OCI-LY1 (cell line): ENCODE results near the gene MESP1.

ENCODE experiments used
- H2AFZ ChIP-seq: fragments of 200-600 bp; sonication (generic), shearing (Covaris generic); 2 replicates; pipeline ENCODE4 v1.6.0; 2014; ENCODE audit warnings: antibody characterized with exemption, mild to moderate bottlenecking, low read length
- H3F3A ChIP-seq: fragments of 200-600 bp; sonication (generic), shearing (Covaris generic); 2 replicates; pipeline ENCODE4 v1.6.0; 2014; ENCODE audit warnings: mild to moderate bottlenecking, antibody characterized with exemption, low read length, moderate library complexity; ENCODE audit not compliant: insufficient read depth
- H3K27ac ChIP-seq: fragments of 200-600 bp; sonication (generic); 2 replicates; pipeline ENCODE4 v1.5.1; 2014; ENCODE audit warnings: low read length, mixed run types, mild to moderate bottlenecking, low read depth; ENCODE audit not compliant: poor library complexity, severe bottlenecking
- H3K27me3 ChIP-seq: fragments of 200-600 bp; sonication (generic); 2 replicates; pipeline ENCODE4 v1.6.0; 2014; ENCODE audit warnings: antibody characterized with exemption, mild to moderate bottlenecking, low read length, moderate library complexity; ENCODE audit not compliant: insufficient read depth
- H3K36me3 ChIP-seq: fragments of 200-600 bp; sonication (generic); 2 replicates; pipeline ENCODE4 v1.6.1; 2014; ENCODE audit warnings: mild to moderate bottlenecking, antibody characterized with exemption, low read length, moderate library complexity, mixed read lengths; ENCODE audit not compliant: insufficient read depth
- H3K4me1 ChIP-seq: fragments of 200-600 bp; sonication (generic); 2 replicates; pipeline ENCODE4 v1.5.1; 2014; ENCODE audit warnings: mild to moderate bottlenecking, low read length, moderate library complexity; ENCODE audit not compliant: insufficient read depth, severe bottlenecking
- H3K4me2 ChIP-seq: fragments of 200-600 bp; sonication (generic), shearing (Covaris generic); 2 replicates; pipeline ENCODE4 v1.6.1; 2014; ENCODE audit warnings: low read length
- H3K4me3 ChIP-seq: fragments of 200-600 bp; sonication (generic); 2 replicates; pipeline ENCODE4 v1.5.1; 2014; ENCODE audit warnings: low read length, low read depth, mild to moderate bottlenecking, mixed read lengths; ENCODE audit not compliant: poor library complexity, severe bottlenecking
- H3K79me2 ChIP-seq: fragments of 200-600 bp; shearing (Covaris generic); 2 replicates; pipeline ENCODE4 v1.6.1; 2016; ENCODE audit warnings: mixed run types, low read length, mixed read lengths; ENCODE audit not compliant: insufficient read depth
- H3K9ac ChIP-seq: fragments of 200-600 bp; sonication (generic), shearing (Covaris generic); 2 replicates; pipeline ENCODE4 v1.6.1; 2014; ENCODE audit warnings: mild to moderate bottlenecking, low read length, mixed read lengths
- H3K9me2 ChIP-seq: fragments of 200-600 bp; sonication (generic), shearing (Covaris generic); 2 replicates; pipeline ENCODE4 v1.6.1; 2014; ENCODE audit warnings: low read depth, mild to moderate bottlenecking, low read length, mixed read lengths
- H3K9me3 ChIP-seq: fragments of 200-600 bp; shearing (Covaris generic); 2 replicates; pipeline ENCODE4 v1.6.1; 2014; ENCODE audit warnings: low read length, mixed read lengths
- H4K20me1 ChIP-seq: fragments of 200-600 bp; sonication (generic), shearing (Covaris generic); 2 replicates; pipeline ENCODE4 v1.6.0; 2016; ENCODE audit warnings: mild to moderate bottlenecking, low read length; ENCODE audit not compliant: insufficient read depth
- CTCF ChIP-seq: fragments of 200-600 bp; sonication (generic), shearing (Covaris generic); IDR thresholded peaks from 2 replicates; pipeline ENCODE4 v1.5.1; 2017; ENCODE audit warnings: mild to moderate bottlenecking, antibody characterized with exemption, low read length, moderate library complexity, mixed read lengths
- EZH2 ChIP-seq: fragments of 200-600 bp; sonication (generic), shearing (Covaris generic); IDR thresholded peaks from 2 replicates; pipeline ENCODE4 v1.8.0; 2017; ENCODE audit warnings: borderline replicate concordance, mixed run types, mild to moderate bottlenecking, antibody characterized with exemption, low read length, moderate library complexity, mixed read lengths

Gene MESP1

GRCh38 chr15:89768071-89768500 lies 17.0 kb upstream of the MESP1 start:
- Histone ChIP-seq H3K9ac (no peak overlapping the region), H3K27ac (no peak overlapping the region), H2AFZ (no peak overlapping the region)

DNA sequence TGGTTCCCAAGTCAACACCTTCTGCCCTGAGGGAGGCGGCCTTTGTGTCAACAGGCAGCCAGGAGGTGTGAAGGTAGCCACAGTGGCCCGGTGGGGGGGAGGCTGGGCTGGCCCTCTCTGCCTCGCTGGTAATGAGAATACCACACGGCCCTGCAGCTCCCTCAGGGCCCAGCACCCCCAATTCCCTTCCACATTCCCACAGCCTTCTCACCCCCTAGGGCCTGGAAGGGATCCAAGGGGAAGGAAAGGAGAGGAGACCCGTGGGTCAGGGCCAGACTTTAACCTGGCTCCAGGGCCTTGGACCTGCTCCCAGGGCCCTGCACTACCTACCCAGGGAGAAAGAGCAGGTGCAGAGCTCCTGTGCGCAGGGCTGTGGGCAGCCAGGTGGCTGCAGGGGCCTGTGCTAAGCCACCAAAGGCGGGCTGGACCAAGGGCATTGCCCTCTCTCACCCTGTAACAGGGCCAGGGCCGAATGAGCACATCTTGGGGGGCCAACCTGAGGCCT lies 16.4 kb upstream of the MESP1 start:
- Histone ChIP-seq H3K36me3 (no peaks in the 10 kb centered on the region), H3K9me3 (no peaks in the 10 kb centered on the region), H4K20me1 (no peaks in the 10 kb centered on the region), H3K79me2 (no peaks in the 10 kb centered on the region), H3K9me2 (no peaks in the 10 kb centered on the region), H3K4me1 (no peaks in the 10 kb centered on the region), H3K27ac (no peak overlapping the region), H3K4me2 (no peak overlapping the region), H3K27me3 (peaks cover 8% of the 10 kb centered on the region; the same call in 1 of the 2 replicates), H3K9ac (no peak overlapping the region), H3F3A (no peaks in the 10 kb centered on the region), H3K4me3 (no peak overlapping the region), H2AFZ (no peak overlapping the region)
- TF ChIP-seq EZH2 (no peak), CTCF (no peak)

More at GRCh38 chr15:89768071-89768500, 17.0 kb upstream of the MESP1 start:
- H4K20me1 ChIP-seq = no peaks in the 10 kb centered on the region
- no peak overlapping the region for H3K4me3 ChIP-seq
- H3K27me3 ChIP-seq = peaks cover 8% of the 10 kb centered on the region; the same call in 1 of the 2 replicates
- H3K4me1 ChIP-seq = no peaks in the 10 kb centered on the region
- no peaks in the 10 kb centered on the region for H3F3A ChIP-seq
- no peaks in the 10 kb centered on the region for H3K9me3 ChIP-seq
- no peaks in the 10 kb centered on the region for H3K79me2 ChIP-seq
- no peaks in the 10 kb centered on the region for H3K36me3 ChIP-seq
- H3K9me2 ChIP-seq = no peaks in the 10 kb centered on the region
- no peak for TF ChIP-seq CTCF
- no peak for TF ChIP-seq EZH2
- H3K4me2 ChIP-seq = no peak overlapping the region

DNA sequence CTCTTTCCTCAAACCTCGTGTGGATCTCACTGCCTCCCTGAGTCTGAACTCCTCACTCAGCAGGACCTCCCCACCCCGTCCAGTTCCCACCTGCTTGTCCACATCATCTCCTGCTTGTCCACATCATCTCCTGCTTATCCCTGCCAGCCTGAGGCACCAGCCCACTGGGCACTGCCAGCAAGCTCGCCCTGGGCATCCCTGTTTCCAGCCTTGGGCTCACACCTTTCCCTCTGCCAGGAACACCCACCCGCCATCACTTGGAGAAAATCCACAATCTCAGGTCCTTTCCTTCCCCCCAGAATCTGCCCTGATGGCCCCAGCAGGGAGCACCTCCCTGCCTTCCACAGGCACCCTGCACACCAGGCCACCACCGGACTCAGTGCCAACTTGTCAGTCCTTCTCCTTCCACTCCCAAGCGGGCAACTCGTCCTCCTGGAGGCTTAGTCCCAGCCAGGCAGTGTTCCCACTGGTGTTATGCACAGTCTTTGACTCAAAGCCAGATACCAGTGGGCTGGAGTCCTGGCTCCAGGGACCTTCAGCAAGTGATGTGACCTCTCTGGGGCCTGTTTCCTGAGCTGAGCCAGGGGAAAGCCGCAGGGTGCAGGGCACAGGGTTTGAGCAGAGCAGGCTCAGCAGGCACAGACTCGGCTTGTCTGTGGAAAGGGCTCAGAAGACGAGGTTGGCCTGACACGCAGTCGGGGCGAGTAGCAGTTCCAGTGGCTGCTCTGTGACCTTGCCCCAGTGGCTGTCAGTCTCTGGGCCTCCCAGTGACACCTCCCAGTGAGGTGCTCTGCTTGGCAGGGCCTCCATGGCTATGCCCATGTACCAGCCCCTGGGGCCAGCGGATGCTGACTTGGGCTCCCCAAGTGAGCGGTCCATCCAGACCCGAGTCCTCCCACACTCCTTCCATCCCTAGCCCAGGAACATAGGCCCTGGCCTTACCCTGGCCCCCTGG lies 15.6 kb upstream of the MESP1 start:
- no peaks in the 10 kb centered on the region for H3K4me1 ChIP-seq
- H3K9me3 ChIP-seq = no peaks in the 10 kb centered on the region
- TF ChIP-seq CTCF (no peak), EZH2 (no peak)
- H3K27me3 ChIP-seq = peaks cover 8% of the 10 kb centered on the region; the same call in 1 of the 2 replicates
- no peak overlapping the region for H3K27ac ChIP-seq
- no peaks in the 10 kb centered on the region for H3F3A ChIP-seq
- no peaks in the 10 kb centered on the region for H3K9me2 ChIP-seq
- no peaks in the 10 kb centered on the region for H3K36me3 ChIP-seq
- H3K9ac ChIP-seq = no peak overlapping the region
- H4K20me1 ChIP-seq = no peaks in the 10 kb centered on the region
- no peak overlapping the region for H2AFZ ChIP-seq
- no peaks in the 10 kb centered on the region for H3K79me2 ChIP-seq
- H3K4me3 ChIP-seq = no peak overlapping the region
- no peak overlapping the region for H3K4me2 ChIP-seq
